Neural cell (in vitro differentiated cells): ENCODE measurements around the gene AMDHD2.

Experiments
- CTCF ChIP-seq: fragments of 450-650 bp; IDR thresholded peaks from 2 replicates; pipeline ENCODE4 v1.5.1; 2014; ENCODE audit warnings: antibody characterized with exemption, mild to moderate bottlenecking, moderate library complexity; ENCODE audit not compliant: poor library complexity, severe bottlenecking
- EP300 ChIP-seq: fragments of 450-650 bp; conservative IDR thresholded peaks from 2 replicates; pipeline ENCODE4 v1.6.1; 2014; ENCODE audit warnings: antibody characterized with exemption, mild to moderate bottlenecking, moderate library complexity; ENCODE audit not compliant: poor library complexity, severe bottlenecking

GRCh38 chr16:2530629-2531318 lies 10.6 kb downstream of the AMDHD2 start:
- TF ChIP-seq CTCF: no peak
- TF ChIP-seq EP300: no peak
